Hematopoietic multipotent progenitor cell (in vitro differentiated cells): ENCODE results near the gene SENP7. TPM values are rescaled to one million over a fixed set of nuclear protein-coding genes. Genes with fewer than 3 reads are reported as not detected.
"Not testable (repeated sequence)": the region's sequence is repeated elsewhere in the genome, so short reads cannot be mapped to it uniquely, and the experiment has no call there.

Source experiments
- DNase-seq, 3 donors: peaks; one replicate each; pipeline ENCODE4 v3.0.0-alpha.2; 2011 to 2015; ENCODE audit warnings: low read depth in 2 of 3, low spot score in 2 of 3
- total RNA-seq: library from RNA; depleted of rRNA; stranded (reverse); fragments of >200 nt; gene quantifications from one replicate; pipeline ENCODE4 v1.2.3, GENCODE V29; 2012

SENP7 gene
- total RNA-seq, 1 donor, result 10.0 TPM

DNA sequence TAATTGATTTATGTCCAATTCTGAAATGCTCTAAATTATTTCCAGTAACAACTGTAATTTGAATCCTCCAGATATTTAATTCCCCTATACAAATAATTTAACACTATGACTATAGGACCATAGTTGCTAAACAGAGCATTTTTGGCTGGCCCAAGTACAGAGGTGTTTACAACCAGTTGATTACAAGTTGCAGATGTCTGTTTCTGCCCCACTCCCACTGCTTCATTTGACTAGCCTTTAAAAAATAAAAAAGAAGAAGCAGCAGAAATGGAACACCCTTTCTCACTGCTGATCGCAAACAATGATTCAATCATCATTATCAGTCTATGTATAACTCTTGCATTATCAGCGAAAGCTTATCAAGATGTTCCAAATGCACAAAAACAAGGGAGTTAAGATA is 54.6 kb downstream of the SENP7 start:
- no peak for DNase-seq

DNA sequence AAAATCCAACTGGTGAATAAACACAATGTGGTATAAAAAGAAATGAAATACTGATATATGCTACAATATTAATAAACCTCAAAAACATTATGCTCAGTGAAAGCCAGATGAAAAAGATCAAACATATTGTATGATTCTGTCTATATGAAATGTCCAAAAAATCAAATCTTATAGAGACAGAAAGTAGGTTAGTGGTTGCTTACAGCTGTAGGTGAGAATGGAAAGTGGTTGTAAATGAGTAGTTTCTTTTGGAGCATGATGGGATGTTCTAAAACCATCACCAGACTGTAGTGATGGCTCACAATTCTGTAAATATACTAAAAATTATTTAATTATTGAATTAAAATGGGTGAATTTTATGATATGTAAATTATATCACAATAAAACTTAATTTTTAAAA is 58.4 kb downstream of the SENP7 start:
- no peak for DNase-seq

GRCh38 chr3:101453961-101454360 is 59.1 kb downstream of the SENP7 start:
- no peak for DNase-seq

DNA sequence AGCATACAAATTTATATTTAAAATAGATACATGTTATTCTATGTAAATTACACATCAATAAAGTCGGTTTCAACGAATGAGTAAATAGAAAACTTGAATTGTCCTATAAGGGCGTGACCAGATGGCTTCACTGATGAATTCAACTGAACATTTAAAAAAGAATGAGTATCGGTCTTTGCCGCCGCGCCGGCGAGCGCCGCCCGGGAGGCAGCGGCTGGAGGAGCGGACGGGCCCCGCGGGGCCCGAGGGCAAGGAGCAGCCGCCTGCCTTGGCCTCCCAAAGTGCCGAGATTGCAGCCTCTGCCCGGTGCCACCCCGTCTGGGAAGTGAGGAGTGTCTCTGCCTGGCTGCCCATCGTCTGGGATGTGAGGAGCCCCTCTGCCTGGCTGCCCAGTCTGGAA is 74.4 kb downstream of the SENP7 start:
- not testable (repeated sequence) for DNase-seq

- DNase-seq, result no peak
These were observed 79.4 kb downstream of the SENP7 start for GRCh38 chr3:101433652-101434051.

- no peak for DNase-seq
These were observed 88.8 kb downstream of the SENP7 start for GRCh38 chr3:101423984-101424888.

DNA sequence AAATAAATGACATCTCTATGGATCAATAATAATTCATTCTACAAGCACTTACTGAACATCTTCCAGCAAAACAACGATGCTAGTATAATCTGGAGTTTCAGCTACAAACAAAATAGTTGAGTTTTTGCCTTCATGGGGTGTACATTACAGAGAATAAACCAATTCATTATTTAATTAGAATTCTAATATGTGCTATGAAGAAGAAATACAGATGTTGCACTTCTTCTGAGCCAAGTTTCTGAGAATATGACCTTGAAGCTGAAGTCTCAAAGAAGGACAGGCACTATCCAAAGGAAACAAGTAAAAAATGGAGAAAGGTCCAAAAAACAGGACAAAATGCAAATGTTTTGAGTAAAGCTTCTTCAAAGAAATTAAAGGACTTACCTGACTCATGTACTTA is 94.2 kb downstream of the SENP7 start:
- no peak for DNase-seq

GRCh38 chr3:101414121-101414520 is 98.9 kb downstream of the SENP7 start:
- no peak for DNase-seq

DNA sequence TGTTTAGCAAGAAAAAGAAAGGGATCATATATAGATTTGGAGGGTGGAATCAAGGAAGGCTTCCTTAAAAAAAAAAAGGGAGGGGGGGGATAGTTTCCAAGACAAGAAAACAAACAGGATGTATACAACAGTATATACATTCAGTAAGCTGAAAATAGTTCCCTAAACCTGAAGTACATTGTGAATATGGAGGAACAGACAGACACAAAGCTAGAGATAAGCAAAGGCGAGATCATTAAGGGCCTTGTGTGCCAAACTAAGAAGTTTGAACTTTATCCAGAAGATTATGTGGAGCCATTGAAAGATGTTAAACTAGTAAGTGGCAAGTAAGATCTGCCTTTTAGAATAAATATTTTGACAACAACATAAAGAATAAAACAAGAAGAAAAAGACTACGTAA is 99.4 kb downstream of the SENP7 start:
- no peak for DNase-seq

DNA sequence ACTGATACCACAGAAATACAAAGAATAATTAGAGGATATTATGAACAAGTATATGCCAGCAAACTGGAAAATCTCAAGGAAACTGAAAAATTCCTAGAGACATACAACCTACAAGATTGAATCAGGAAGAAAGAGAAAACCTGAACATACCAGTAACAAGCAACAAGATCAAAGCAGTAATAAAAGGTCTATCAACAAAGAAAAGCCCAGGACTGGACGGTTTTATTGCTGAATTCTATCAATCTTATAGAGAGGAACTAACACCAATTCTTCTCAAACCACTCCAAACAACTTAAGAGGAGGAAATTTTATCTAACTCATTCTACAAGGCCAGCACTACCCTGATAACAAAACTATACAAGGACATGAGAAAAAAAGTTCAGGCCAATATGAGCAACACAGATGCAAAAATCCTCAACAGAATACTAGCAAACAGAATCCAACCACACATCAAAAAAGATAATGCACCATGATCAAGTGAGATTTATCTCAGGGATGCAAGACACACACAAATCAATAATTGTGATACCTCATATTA is 121.5 kb downstream of the SENP7 start:
- no peak for DNase-seq

- DNase-seq, result peak in 1 of 3 donors; percentile 15
These were observed 124.3 kb downstream of the SENP7 start for GRCh38 chr3:101388706-101389105.

DNA sequence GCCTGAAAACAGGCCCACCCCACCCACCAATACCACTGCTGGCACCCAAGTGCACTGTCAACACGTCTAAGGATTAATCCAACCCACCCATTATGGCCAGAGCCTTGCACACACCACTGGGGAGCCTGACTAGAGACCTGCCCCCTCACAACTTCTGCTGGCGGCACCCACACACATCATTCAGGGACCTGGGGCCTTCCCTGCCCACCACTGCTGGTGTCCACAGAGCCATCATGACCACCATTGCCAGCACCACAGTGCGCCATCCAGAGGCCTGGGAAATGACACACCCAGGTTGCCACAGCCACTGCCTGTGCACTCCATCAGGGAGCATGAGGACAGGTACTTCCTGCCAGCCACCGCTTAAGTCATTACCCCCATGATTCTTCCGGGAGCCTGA is 125.7 kb downstream of the SENP7 start:
- no peak for DNase-seq

DNA sequence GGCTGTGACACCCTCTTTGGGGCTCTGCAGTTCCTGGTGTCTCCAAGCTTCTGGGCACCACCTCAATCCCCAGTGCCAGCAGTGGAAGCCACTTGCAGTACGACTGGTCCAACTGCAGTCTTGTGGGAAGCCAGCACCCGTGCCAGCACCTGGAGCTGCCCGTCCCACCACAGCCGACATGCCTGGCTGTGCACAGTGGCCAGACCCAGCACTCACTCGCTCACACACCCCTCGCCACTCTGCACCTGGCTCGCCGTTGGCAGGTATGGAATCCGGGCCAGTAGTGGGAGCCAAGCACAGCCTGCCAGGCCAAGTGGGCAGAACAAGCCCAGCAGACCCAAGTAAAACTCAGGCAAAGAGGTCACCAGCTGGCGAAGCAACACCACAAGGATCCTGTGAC is 128.6 kb downstream of the SENP7 start:
- DNase-seq, result no peak

GRCh38 chr3:101383656-101384055 is 129.4 kb downstream of the SENP7 start:
- no peak for DNase-seq

DNA sequence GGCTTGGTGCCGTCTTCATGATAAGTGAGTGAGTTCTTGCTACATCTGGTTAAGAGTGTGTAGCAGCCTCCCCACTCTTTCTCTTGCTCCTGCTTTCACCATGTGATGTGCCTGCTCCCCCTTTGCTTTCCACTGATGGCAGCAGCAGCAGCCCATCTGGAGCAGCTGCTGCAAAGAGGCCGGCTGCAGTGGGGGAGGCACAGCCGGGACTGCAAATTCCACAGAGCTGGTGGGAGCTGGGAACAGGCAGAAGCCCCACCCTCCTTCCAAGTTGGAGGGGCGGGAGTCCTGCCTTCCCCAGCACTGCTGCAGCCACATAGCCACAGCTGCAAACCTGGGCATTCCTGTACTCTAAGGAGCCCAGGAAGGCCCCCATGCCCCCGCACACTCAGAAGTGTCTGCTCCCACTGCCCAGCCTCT is 129.8 kb downstream of the SENP7 start:
- no peak for DNase-seq

DNA sequence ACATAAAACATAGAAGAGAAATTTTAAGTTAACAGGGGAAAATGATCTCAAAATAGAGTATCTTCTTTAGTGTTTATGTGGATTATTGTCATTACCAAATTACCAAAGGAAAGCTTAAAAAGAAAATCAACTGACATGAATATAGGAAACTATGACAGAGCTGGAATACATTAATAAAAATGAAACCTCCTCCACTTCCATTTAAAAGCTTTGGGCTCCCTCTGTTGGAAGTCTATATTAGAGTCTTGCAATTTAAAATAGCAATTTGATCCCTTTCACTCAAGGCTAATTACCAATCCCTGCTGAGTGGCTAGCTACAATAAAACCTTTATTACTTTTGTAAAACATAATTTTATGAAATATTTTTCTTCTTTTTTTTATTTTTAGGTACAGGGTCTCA is 131.2 kb downstream of the SENP7 start:
- peak in 2 of 3 donors; percentile 41 to 74 for DNase-seq

DNA sequence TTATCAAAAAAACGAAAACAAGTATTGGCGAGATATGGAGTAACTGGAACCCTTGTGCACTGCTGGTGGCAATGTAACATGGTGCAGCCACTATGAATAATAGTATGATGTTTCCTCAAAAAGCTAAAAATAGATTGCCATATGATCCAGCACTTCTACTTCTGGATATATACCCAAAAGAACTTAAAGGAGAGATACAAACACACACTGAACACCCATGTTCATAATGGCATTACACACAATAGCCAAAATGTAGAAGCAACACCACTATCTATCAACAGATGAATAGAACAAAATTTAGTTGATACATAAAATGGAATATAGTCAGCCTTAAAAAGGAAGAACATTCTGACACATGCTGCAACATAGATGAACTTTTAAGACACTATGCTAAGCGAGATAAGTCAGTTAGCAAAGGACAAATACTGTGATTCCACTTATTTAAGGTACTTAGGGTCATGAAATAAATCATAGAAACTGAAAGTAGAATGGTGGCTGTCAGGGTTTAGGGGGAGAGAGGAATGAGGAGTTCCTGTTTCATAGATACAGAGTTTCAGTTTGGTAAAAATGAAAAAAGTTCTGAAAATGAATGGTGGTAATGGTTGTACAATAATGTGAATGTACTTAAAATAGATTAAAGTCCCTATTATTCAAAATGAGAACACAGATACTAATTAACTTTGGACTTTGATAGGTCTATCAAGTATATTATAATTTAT is 133.2 kb downstream of the SENP7 start:
- DNase-seq, result peak in 2 of 3 donors; percentile 57 to 85

- DNase-seq, result no peak
These were observed 135.2 kb downstream of the SENP7 start for GRCh38 chr3:101377796-101378195.

- no peak for DNase-seq
These were observed 135.8 kb downstream of the SENP7 start for GRCh38 chr3:101377209-101377608.

DNA sequence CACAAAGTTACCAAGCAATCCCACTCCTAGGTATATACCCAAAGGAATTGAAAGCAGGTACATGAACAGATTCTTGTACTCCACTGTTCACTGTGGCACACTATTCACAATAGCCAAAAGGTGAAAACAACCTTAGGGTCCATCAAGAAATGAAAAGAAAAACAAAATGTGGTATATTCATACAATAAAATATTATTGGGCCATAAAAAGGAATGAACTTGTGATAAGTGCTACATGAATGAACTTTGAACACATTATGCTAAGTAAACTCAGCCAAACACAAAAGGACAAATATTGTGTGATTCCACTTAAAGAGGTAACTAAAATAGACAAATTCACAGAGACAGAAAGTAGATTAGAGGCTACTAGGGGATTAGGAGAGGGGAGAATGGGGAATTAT is 137.4 kb downstream of the SENP7 start:
- DNase-seq, result no peak

- no peak for DNase-seq
These were observed 150.6 kb downstream of the SENP7 start for GRCh38 chr3:101362406-101362805.

DNA sequence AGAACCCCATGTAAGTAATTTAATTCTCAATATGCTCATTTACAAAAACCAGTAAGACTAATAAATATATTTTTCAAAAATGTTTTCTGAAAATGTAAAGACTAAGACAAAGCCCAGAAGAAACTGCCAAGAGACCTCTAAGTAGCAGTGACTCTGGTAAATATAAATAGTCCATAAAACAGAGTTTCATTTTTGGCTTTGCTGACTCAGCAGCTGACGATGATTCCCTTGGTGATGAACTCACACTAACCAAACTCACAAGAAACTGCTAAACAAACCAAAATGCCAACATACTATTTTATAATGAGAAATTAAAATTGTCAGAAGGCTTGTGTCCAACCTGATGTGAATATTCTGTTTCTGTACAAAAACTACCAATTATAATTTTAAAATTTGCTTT is 161.2 kb downstream of the SENP7 start:
- no peak for DNase-seq
